OCI-LY7 (cell line): ENCODE measurements around the gene INSM1. TPM values are rescaled to one million over a fixed set of nuclear protein-coding genes. Genes with fewer than 3 reads are reported as not detected.
"Not testable (repeated sequence)": the region's sequence is repeated elsewhere in the genome, so short reads cannot be mapped to it uniquely, and the experiment has no call there.

Experiments
- BruUV-seq: library from RNA; stranded (reverse); fragments of 400-500 nt; replicated peaks from 2 replicates; lab custom pipeline; 2021; lab: Mats Ljungman, UMichigan
- CTCF ChIA-PET: fragments of 300-600 bp; sonication (Branson Sonifier 250); formaldehyde crosslinking; loops from one replicate; lab custom pipeline; 2022; ENCODE audit warnings: antibody characterized with exemption; ENCODE audit not compliant: unreplicated experiment; lab: Charles Lee
- POLR2A ChIA-PET: fragments of 300-600 bp; sonication (Branson Sonifier 250); formaldehyde crosslinking; loops from one replicate; lab custom pipeline; 2022; ENCODE audit warnings: antibody characterized with exemption; lab: Charles Lee
- DNase-seq: peaks from one replicate; pipeline ENCODE4 v3.0.0-alpha.2; 2015; ENCODE audit warnings: low spot score
- H2AFZ ChIP-seq: fragments of 200-600 bp; sonication (generic), shearing (Covaris generic); 2 replicates; pipeline ENCODE4 v1.6.1; 2014; ENCODE audit warnings: mild to moderate bottlenecking, antibody characterized with exemption, low read length, moderate library complexity
- H3K27ac ChIP-seq: fragments of 200-600 bp; sonication (generic); 2 replicates; pipeline ENCODE4 v1.5.1; 2014; ENCODE audit warnings: mixed run types, low read depth, mild to moderate bottlenecking, moderate library complexity, low read length, inconsistent platforms; ENCODE audit not compliant: poor library complexity, severe bottlenecking
- H3K36me3 ChIP-seq: fragments of 200-600 bp; sonication (generic); 2 replicates; pipeline ENCODE4 v1.6.1; 2014; ENCODE audit warnings: mild to moderate bottlenecking, antibody characterized with exemption, low read length, moderate library complexity, mixed read lengths; ENCODE audit not compliant: insufficient read depth
- H3K4me1 ChIP-seq: fragments of 200-600 bp; sonication (generic); 2 replicates; pipeline ENCODE4 v1.5.1; 2014; ENCODE audit warnings: mild to moderate bottlenecking, low read length; ENCODE audit not compliant: insufficient read depth, poor library complexity, severe bottlenecking
- H3K4me2 ChIP-seq: fragments of 200-600 bp; sonication (generic); 2 replicates; pipeline ENCODE4 v1.6.1; 2014; ENCODE audit warnings: mild to moderate bottlenecking, low read length
- H3K4me3 ChIP-seq: fragments of 200-600 bp; sonication (generic); 2 replicates; pipeline ENCODE4 v1.5.1; 2014; ENCODE audit warnings: mild to moderate bottlenecking, low read depth, low read length; ENCODE audit not compliant: poor library complexity, severe bottlenecking
- H3K79me2 ChIP-seq: fragments of 200-600 bp; sonication (generic); 2 replicates; pipeline ENCODE4 v1.6.1; 2016; ENCODE audit warnings: low read depth, mild to moderate bottlenecking, low read length, moderate library complexity, mixed read lengths; ENCODE audit not compliant: insufficient read depth
- H3K9me2 ChIP-seq: fragments of 200-600 bp; sonication (generic); 2 replicates; pipeline ENCODE4 v1.6.1; 2016; ENCODE audit warnings: mild to moderate bottlenecking, low read length, mixed read lengths; ENCODE audit not compliant: insufficient read depth
- H3K9me3 ChIP-seq: fragments of 200-600 bp; sonication (generic); 2 replicates; pipeline ENCODE4 v1.6.1; 2014; ENCODE audit warnings: mild to moderate bottlenecking, mixed run types, low read length, mixed read lengths
- H4K20me1 ChIP-seq: fragments of 200-600 bp; sonication (generic); 2 replicates; pipeline ENCODE4 v1.6.1; 2014; ENCODE audit warnings: mild to moderate bottlenecking, antibody characterized with exemption, low read length, moderate library complexity, mixed read lengths; ENCODE audit not compliant: insufficient read depth
- EZH2phosphoT487 ChIP-seq: fragments of 200-600 bp; sonication (generic); IDR thresholded peaks from 2 replicates; pipeline ENCODE4 v1.6.1; 2018; ENCODE audit warnings: low read depth, borderline replicate concordance, mild to moderate bottlenecking, mixed run types, antibody characterized with exemption, low read length, moderate library complexity, mixed read lengths
- intact Hi-C: fragments of 100-400 bp; cut with micrococcal nuclease; formaldehyde crosslinking; loops from one replicate; pipeline ENCODE4 v1.10.0; 2022; ENCODE audit not compliant: unreplicated experiment
- total RNA-seq, 2 experiments: library from RNA; depleted of rRNA in 1 of 2; stranded (reverse); fragments of >200 nt in 1 of 2; shearing (Covaris generic) in 1 of 2; gene quantifications; 2 replicates each; pipeline ENCODE4 v1.2.3, GENCODE V29; 2014 to 2022
- TF ChIP-seq, protein P1 (sequence below): fragments of 200-600 bp; sonication (generic); conservative IDR thresholded peaks from 2 replicates; pipeline ENCODE4 v1.5.1; 2014; ENCODE audit warnings: mild to moderate bottlenecking, antibody characterized with exemption, low read length, moderate library complexity, mixed read lengths

INSM1 gene
- total RNA-seq, 2 experiments from 2014 or later: not detected

DNA sequence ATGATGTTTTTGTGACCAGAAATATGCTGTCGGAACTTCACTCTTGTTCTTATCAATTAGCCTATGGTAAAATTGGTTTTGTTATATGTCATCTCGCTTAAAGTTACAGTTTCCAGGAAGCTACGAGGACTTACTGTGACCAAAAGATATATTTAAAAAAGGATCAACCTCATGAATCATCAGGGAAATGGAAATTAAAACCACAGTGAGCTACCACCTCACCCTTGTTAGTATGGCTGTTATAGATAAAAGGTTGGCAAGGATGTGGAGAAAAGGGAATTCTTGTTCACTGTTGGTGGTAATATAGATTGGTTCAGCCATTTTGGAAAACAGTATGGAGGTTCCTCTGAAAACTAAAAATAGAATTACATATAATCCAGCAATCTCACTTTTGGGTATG lies 14.3 kb upstream of the INSM1 start:
- Histone ChIP-seq H3K4me1 (no peaks in the 10 kb centered on the region), H3K4me3 (no peak overlapping the region), H3K9me2 (no peaks in the 10 kb centered on the region), H3K27ac (no peak overlapping the region), H3K79me2 (no peaks in the 10 kb centered on the region), H4K20me1 (no peaks in the 10 kb centered on the region), H2AFZ (no peak overlapping the region), H3K4me2 (no peak overlapping the region), H3K36me3 (no peaks in the 10 kb centered on the region), H3K9me3 (no peaks in the 10 kb centered on the region)
- intact Hi-C loops: no loop called here
- POLR2A ChIA-PET: no interaction called here
- CTCF ChIA-PET: no interaction called here
- TF ChIP-seq, protein P1, sequence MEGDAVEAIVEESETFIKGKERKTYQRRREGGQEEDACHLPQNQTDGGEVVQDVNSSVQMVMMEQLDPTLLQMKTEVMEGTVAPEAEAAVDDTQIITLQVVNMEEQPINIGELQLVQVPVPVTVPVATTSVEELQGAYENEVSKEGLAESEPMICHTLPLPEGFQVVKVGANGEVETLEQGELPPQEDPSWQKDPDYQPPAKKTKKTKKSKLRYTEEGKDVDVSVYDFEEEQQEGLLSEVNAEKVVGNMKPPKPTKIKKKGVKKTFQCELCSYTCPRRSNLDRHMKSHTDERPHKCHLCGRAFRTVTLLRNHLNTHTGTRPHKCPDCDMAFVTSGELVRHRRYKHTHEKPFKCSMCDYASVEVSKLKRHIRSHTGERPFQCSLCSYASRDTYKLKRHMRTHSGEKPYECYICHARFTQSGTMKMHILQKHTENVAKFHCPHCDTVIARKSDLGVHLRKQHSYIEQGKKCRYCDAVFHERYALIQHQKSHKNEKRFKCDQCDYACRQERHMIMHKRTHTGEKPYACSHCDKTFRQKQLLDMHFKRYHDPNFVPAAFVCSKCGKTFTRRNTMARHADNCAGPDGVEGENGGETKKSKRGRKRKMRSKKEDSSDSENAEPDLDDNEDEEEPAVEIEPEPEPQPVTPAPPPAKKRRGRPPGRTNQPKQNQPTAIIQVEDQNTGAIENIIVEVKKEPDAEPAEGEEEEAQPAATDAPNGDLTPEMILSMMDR: no peak
- no peak for TF ChIP-seq EZH2phosphoT487
- no TSS peak for BruUV-seq
- no peak for DNase-seq

DNA sequence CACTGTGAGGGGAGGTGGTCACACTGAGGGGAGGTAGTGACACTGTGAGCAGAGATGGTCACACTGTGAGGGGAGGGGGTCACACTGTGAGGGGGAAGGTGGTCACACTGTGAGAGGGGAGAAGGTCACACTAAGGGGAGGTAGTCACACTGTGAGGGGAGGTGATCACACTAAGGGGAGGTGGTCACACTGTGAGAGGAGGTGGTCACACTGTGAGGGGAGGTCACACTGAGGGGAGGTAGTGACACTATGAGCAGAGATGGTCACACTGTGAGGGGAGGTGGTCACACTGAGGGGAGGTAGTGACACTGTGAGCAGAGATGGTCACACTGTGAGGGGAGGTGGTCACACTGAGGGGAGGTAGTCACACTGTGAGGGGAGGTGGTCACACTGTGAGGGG lies 12.4 kb upstream of the INSM1 start:
- BruUV-seq, intact Hi-C loops: not testable (repeated sequence)

DNA sequence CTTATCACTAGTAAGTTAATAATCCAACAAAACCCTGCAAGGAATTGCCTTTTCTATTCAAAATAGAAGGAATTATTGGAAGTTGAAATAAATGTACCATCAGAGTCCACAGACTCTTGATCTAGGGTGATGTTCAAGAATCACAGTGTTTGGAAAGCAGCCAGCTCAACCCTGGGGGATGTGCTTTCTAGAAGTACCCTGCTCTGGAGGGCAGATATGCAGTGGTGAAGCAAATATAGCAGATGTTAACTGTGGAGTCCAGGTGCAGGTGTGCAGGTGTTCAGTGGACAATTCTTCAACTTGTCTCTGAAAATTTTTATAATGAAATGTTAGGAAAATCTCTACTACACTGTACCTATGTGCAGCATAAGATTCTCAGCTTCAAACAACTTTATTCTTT lies 9.1 kb upstream of the INSM1 start:
- BruUV-seq: no TSS peak
- intact Hi-C loops: no loop called here
- H3K27ac ChIP-seq: no peak overlapping the region
- H4K20me1 ChIP-seq: no peaks in the 10 kb centered on the region
- DNase-seq: no peak
- H3K36me3 ChIP-seq: no peaks in the 10 kb centered on the region
- no peak overlapping the region for H3K4me2 ChIP-seq
- no peaks in the 10 kb centered on the region for H3K4me1 ChIP-seq
- H3K9me3 ChIP-seq: no peaks in the 10 kb centered on the region
- H3K4me3 ChIP-seq: no peak overlapping the region
- no peak overlapping the region for H2AFZ ChIP-seq
- H3K9me2 ChIP-seq: no peaks in the 10 kb centered on the region
- no peak for TF ChIP-seq EZH2phosphoT487
- TF ChIP-seq, protein P1: no peak
- POLR2A ChIA-PET: interaction anchor here (0.6 to 0.7 kb wide), 2 partner anchors 221 to 1651 kb away, joined by 3 read pairs; no protein-coding TSS in a partner anchor
- no peaks in the 10 kb centered on the region for H3K79me2 ChIP-seq
- CTCF ChIA-PET: no interaction called here

More for the DNA sequence above, 12.4 kb upstream of the INSM1 start:
- H3K4me1 ChIP-seq, H3K36me3 ChIP-seq, H3K79me2 ChIP-seq, H3K4me2 ChIP-seq, POLR2A ChIA-PET, CTCF ChIA-PET, H3K4me3 ChIP-seq, DNase-seq, H2AFZ ChIP-seq, H3K9me3 ChIP-seq, H3K27ac ChIP-seq, H4K20me1 ChIP-seq, H3K9me2 ChIP-seq: not testable (repeated sequence)
